ENCODE data around the gene NOXA1.
"Not testable (repeated sequence)": the region's sequence is repeated elsewhere in the genome, so short reads cannot be mapped to it uniquely, and the experiment has no call there.

Gene NOXA1

GRCh38 chr9:137408651-137409405, 14.4 kb upstream of the NOXA1 start:
- no peak for DNase-seq (ENCODE audit: low read depth)
- TF ChIP-seq CTCF (IDR thresholded peaks at IDR 0.05; ENCODE audit: low read depth, low read length, missing control alignments) = no peak

GRCh38 chr9:137409515-137409914, 13.7 kb upstream of the NOXA1 start:
- no peak for DNase-seq (ENCODE audit: low read depth)
- no peak for TF ChIP-seq CTCF (IDR thresholded peaks at IDR 0.05; ENCODE audit: low read depth, low read length, missing control alignments)
- H3K4me3 ChIP-seq (ENCODE audit: low read depth, low read length) = no peak overlapping the region

More at GRCh38 chr9:137408651-137409405, 14.4 kb upstream of the NOXA1 start:
- H3K4me3 ChIP-seq (ENCODE audit: low read depth, low read length) = no peak overlapping the region

- not testable (repeated sequence) for H3K4me3 ChIP-seq (ENCODE audit: low read depth, low read length); DNase-seq (ENCODE audit: low read depth)
Measured at GRCh38 chr9:137410236-137410890, 12.8 kb upstream of the NOXA1 start.

- no peak overlapping the region for H3K4me3 ChIP-seq (ENCODE audit: low read depth, low read length)
- no peak for DNase-seq (ENCODE audit: low read depth)
- no peak for TF ChIP-seq CTCF (IDR thresholded peaks at IDR 0.05; ENCODE audit: low read depth, low read length, missing control alignments)
Measured at GRCh38 chr9:137410891-137411249, 12.3 kb upstream of the NOXA1 start.

GRCh38 chr9:137411260-137411644, 11.9 kb upstream of the NOXA1 start:
- no peak for DNase-seq (ENCODE audit: low read depth)
- H3K4me3 ChIP-seq (ENCODE audit: low read depth, low read length) = no peak overlapping the region; the same call in 1 of the 2 replicates
- no peak for TF ChIP-seq CTCF (IDR thresholded peaks at IDR 0.05; ENCODE audit: low read depth, low read length, missing control alignments)

GRCh38 chr9:137411645-137412380, 11.4 kb upstream of the NOXA1 start:
- peak overlapping the region; percentile 27; the same call in 1 of the 2 replicates for H3K4me3 ChIP-seq (ENCODE audit: low read depth, low read length)
- DNase-seq (ENCODE audit: low read depth) = peak; percentile 46
- TF ChIP-seq CTCF (IDR thresholded peaks at IDR 0.05; ENCODE audit: low read depth, low read length, missing control alignments) = no peak

GRCh38 chr9:137412431-137412830, 10.8 kb upstream of the NOXA1 start:
- no peak overlapping the region for H3K4me3 ChIP-seq (ENCODE audit: low read depth, low read length)
- no peak for TF ChIP-seq CTCF (IDR thresholded peaks at IDR 0.05; ENCODE audit: low read depth, low read length, missing control alignments)
- no peak for DNase-seq (ENCODE audit: low read depth)
